GM19463 (cell line): ENCODE data around the gene HOXA10.

Experiments used
- ATAC-seq: cut with Tn5 transposase; IDR thresholded peaks from one replicate; pipeline ENCODE4 v1.9.1; 2021; ENCODE audit warnings: mild to moderate bottlenecking, moderate library complexity; ENCODE audit not compliant: unreplicated experiment

The HOXA10 gene

GRCh38 chr7:27168265-27168947 lies 5.7 kb downstream of the HOXA10 start:
- no peak for ATAC-seq

GRCh38 chr7:27167916-27168264 lies 6.2 kb downstream of the HOXA10 start:
- no peak for ATAC-seq

GRCh38 chr7:27166531-27167505 lies 7.3 kb downstream of the HOXA10 start:
- ATAC-seq, result no peak

- no peak for ATAC-seq
Observed at GRCh38 chr7:27165996-27166530, 8.1 kb downstream of the HOXA10 start.

GRCh38 chr7:27165089-27165995 lies 8.8 kb downstream of the HOXA10 start, which contains the start of gene HOXA9:
Gene HOXA9 (minus strand): TSS chr7:27165537. CDS start chr7:27165457, 80 bp downstream.
- ATAC-seq, result no peak

- ATAC-seq, result no peak
Observed at GRCh38 chr7:27164367-27165088, 9.6 kb downstream of the HOXA10 start.

GRCh38 chr7:27164045-27164366 lies 10.1 kb downstream of the HOXA10 start:
- ATAC-seq, result no peak

GRCh38 chr7:27163288-27164044 lies 10.7 kb downstream of the HOXA10 start:
- no peak for ATAC-seq

GRCh38 chr7:27162561-27163287 lies 11.4 kb downstream of the HOXA10 start:
- no peak for ATAC-seq

- no peak for ATAC-seq
Observed at GRCh38 chr7:27161721-27162560, 12.2 kb downstream of the HOXA10 start.

- ATAC-seq, result no peak
Observed at GRCh38 chr7:27161214-27161720, 12.9 kb downstream of the HOXA10 start.

- ATAC-seq, result peak; percentile 62
Observed at GRCh38 chr7:27160546-27161213, 13.4 kb downstream of the HOXA10 start.

GRCh38 chr7:27160145-27160545 lies 14.0 kb downstream of the HOXA10 start:
- no peak for ATAC-seq

- ATAC-seq, result no peak
Observed at GRCh38 chr7:27159266-27160144, 14.6 kb downstream of the HOXA10 start.

GRCh38 chr7:27158436-27159265 lies 15.5 kb downstream of the HOXA10 start:
- ATAC-seq, result no peak
